ENCODE data around the gene CDK5RAP2. TPM values are rescaled to one million over a fixed set of nuclear protein-coding genes. Genes with fewer than 3 reads are reported as not detected.
A peak's percentile ranks its signal among the peaks of the same experiment; 100 is the strongest.
"Not testable (repeated sequence)": the region's sequence is repeated elsewhere in the genome, so short reads cannot be mapped to it uniquely, and the experiment has no call there.

The CDK5RAP2 gene
- 100 to 1,000 TPM; 107 to 124 TPM for total RNA-seq

GRCh38 chr9:120580051-120580896 lies at the start of gene CDK5RAP2:
CDK5RAP2 (minus strand) TSS chr9:120580167; CDS start chr9:120579978, 189 bp downstream.
- DNase-seq (peak; percentile 96), ATAC-seq (peak; percentile 97)
- H3K36me3 Mint-ChIP-seq (ENCODE audit: low read depth), result peaks cover 26% of the 10 kb centered on the region
- H3K4me1 Mint-ChIP-seq (ENCODE audit: low read depth), result peaks cover 60% of the 10 kb centered on the region
- POLR2A ChIA-PET, result interaction anchor here (0.7 to 1.7 kb wide), 2 partner anchors 9 to 133 kb away, joined by 3 to 4 read pairs; no protein-coding TSS in a partner anchor
- peak within 1 kb of the TSS; percentile 96 for H3K27ac Mint-ChIP-seq
- H3K27me3 Mint-ChIP-seq (ENCODE audit: low read depth), result peaks cover 2% of the 10 kb centered on the region
- H3K9me3 Mint-ChIP-seq (ENCODE audit: insufficient read depth), result peaks cover 5% of the 10 kb centered on the region
- H3K4me3 Mint-ChIP-seq, result peak within 1 kb of the TSS; percentile 98
- CTCF ChIA-PET, result no interaction called here

GRCh38 chr9:120628925-120629497 lies 49.0 kb upstream of the CDK5RAP2 start:
- CTCF ChIA-PET, result interaction anchor here (0.9 to 1.0 kb wide), 2 partner anchors 9 to 18 kb away, joined by 3 to 4 read pairs; no protein-coding TSS in a partner anchor
- H3K27me3 Mint-ChIP-seq (ENCODE audit: low read depth); DNase-seq; H3K4me3 Mint-ChIP-seq; ATAC-seq; POLR2A ChIA-PET; H3K36me3 Mint-ChIP-seq (ENCODE audit: low read depth); H3K9me3 Mint-ChIP-seq (ENCODE audit: insufficient read depth); H3K4me1 Mint-ChIP-seq (ENCODE audit: low read depth); H3K27ac Mint-ChIP-seq: not testable (repeated sequence)

- ChIA-PET POLR2A (no interaction called here), CTCF (interaction anchor here (0.9 to 1.4 kb wide), 3 partner anchors 9 to 373 kb away, joined by 3 to 4 read pairs (median 4); no protein-coding TSS in a partner anchor)
- H3K4me1 Mint-ChIP-seq (ENCODE audit: low read depth), result peaks cover 3% of the 10 kb centered on the region
- no peak overlapping the region for H3K4me3 Mint-ChIP-seq
- no peaks in the 10 kb centered on the region for H3K36me3 Mint-ChIP-seq (ENCODE audit: low read depth)
- DNase-seq (no peak), ATAC-seq (no peak)
- H3K9me3 Mint-ChIP-seq (ENCODE audit: insufficient read depth), result no peaks in the 10 kb centered on the region
- H3K27me3 Mint-ChIP-seq (ENCODE audit: low read depth), result peaks cover 4% of the 10 kb centered on the region
- H3K27ac Mint-ChIP-seq, result no peak overlapping the region
Measured at GRCh38 chr9:120628207-120628924, 48.4 kb upstream of the CDK5RAP2 start.

- Mint-ChIP-seq H3K27ac (no peak overlapping the region), H3K9me3 (ENCODE audit: insufficient read depth) (no peaks in the 10 kb centered on the region), H3K4me3 (no peak overlapping the region), H3K27me3 (ENCODE audit: low read depth) (peaks cover 4% of the 10 kb centered on the region), H3K4me1 (ENCODE audit: low read depth) (peaks cover 3% of the 10 kb centered on the region), H3K36me3 (ENCODE audit: low read depth) (no peaks in the 10 kb centered on the region)
- POLR2A ChIA-PET, result no interaction called here
- CTCF ChIA-PET, result interaction anchor here (1.4 kb wide), 1 partner anchor 374 kb away, joined by 4 read pairs; no protein-coding TSS in a partner anchor
- ATAC-seq (no peak), DNase-seq (no peak)
Measured at GRCh38 chr9:120627073-120627472, 47.1 kb upstream of the CDK5RAP2 start.

GRCh38 chr9:120626512-120626911 lies 46.5 kb upstream of the CDK5RAP2 start:
- CTCF ChIA-PET, result interaction anchor here (0.9 kb wide), 1 partner anchor 129 kb away, joined by 3 read pairs; no protein-coding TSS in a partner anchor
- ATAC-seq (no peak), DNase-seq (no peak)
- Mint-ChIP-seq H3K27me3 (ENCODE audit: low read depth) (peaks cover 2% of the 10 kb centered on the region), H3K4me3 (no peak overlapping the region), H3K27ac (no peak overlapping the region), H3K9me3 (ENCODE audit: insufficient read depth) (no peaks in the 10 kb centered on the region), H3K36me3 (ENCODE audit: low read depth) (no peaks in the 10 kb centered on the region), H3K4me1 (ENCODE audit: low read depth) (peaks cover 3% of the 10 kb centered on the region)
- POLR2A ChIA-PET, result no interaction called here

- ChIA-PET CTCF (no interaction called here), POLR2A (no interaction called here)
- Mint-ChIP-seq H3K36me3 (ENCODE audit: low read depth) (no peaks in the 10 kb centered on the region), H3K9me3 (ENCODE audit: insufficient read depth) (no peaks in the 10 kb centered on the region), H3K27me3 (ENCODE audit: low read depth) (no peaks in the 10 kb centered on the region), H3K4me3 (no peak overlapping the region), H3K27ac (no peak overlapping the region), H3K4me1 (ENCODE audit: low read depth) (peaks cover 3% of the 10 kb centered on the region)
- ATAC-seq (no peak), DNase-seq (no peak)
Measured at GRCh38 chr9:120625222-120625621, 45.3 kb upstream of the CDK5RAP2 start.

- Mint-ChIP-seq H3K9me3 (ENCODE audit: insufficient read depth) (no peaks in the 10 kb centered on the region), H3K36me3 (ENCODE audit: low read depth) (no peaks in the 10 kb centered on the region), H3K4me1 (ENCODE audit: low read depth) (peaks cover 7% of the 10 kb centered on the region), H3K27ac (no peak overlapping the region), H3K27me3 (ENCODE audit: low read depth) (no peaks in the 10 kb centered on the region), H3K4me3 (no peak overlapping the region)
- ATAC-seq (no peak), DNase-seq (no peak)
- POLR2A ChIA-PET, result no interaction called here
- CTCF ChIA-PET, result interaction anchor here (0.7 to 1.7 kb wide), 4 partner anchors 11 to 244 kb away, joined by 3 to 4 read pairs (median 4); no protein-coding TSS in a partner anchor
Measured at GRCh38 chr9:120622790-120623189, 42.8 kb upstream of the CDK5RAP2 start.

- Mint-ChIP-seq H3K27ac (no peak overlapping the region), H3K36me3 (ENCODE audit: low read depth) (no peaks in the 10 kb centered on the region), H3K9me3 (ENCODE audit: insufficient read depth) (no peaks in the 10 kb centered on the region), H3K4me3 (no peak overlapping the region), H3K27me3 (ENCODE audit: low read depth) (no peaks in the 10 kb centered on the region), H3K4me1 (ENCODE audit: low read depth) (peaks cover 13% of the 10 kb centered on the region)
- no peak for ATAC-seq
- POLR2A ChIA-PET, result no interaction called here
- CTCF ChIA-PET, result interaction anchor here (1.0 to 1.7 kb wide), 2 partner anchors 10 to 12 kb away, joined by 3 to 4 read pairs; no protein-coding TSS in a partner anchor
- DNase-seq, result no peak
Measured at GRCh38 chr9:120621941-120622340, 42.0 kb upstream of the CDK5RAP2 start.

GRCh38 chr9:120619751-120620655 lies 40.0 kb upstream of the CDK5RAP2 start:
- no peak overlapping the region for H3K27ac Mint-ChIP-seq
- DNase-seq (peak; percentile 75), ATAC-seq (peak; percentile 88)
- H3K36me3 Mint-ChIP-seq (ENCODE audit: low read depth), result no peaks in the 10 kb centered on the region
- ChIA-PET POLR2A (no interaction called here), CTCF (interaction anchor here (0.6 to 1.3 kb wide), 24 partner anchors 9 to 578 kb away, joined by 3 to 10 read pairs (median 3); partner anchors contain the start of gene MEGF9)
- no peak overlapping the region for H3K4me3 Mint-ChIP-seq
- no peaks in the 10 kb centered on the region for H3K9me3 Mint-ChIP-seq (ENCODE audit: insufficient read depth)
- H3K27me3 Mint-ChIP-seq (ENCODE audit: low read depth), result no peaks in the 10 kb centered on the region
- peaks cover 10% of the 10 kb centered on the region for H3K4me1 Mint-ChIP-seq (ENCODE audit: low read depth)

- CTCF ChIA-PET, result interaction anchor here (1.0 to 1.4 kb wide), 3 partner anchors 9 to 228 kb away, joined by 3 read pairs; no protein-coding TSS in a partner anchor
- Mint-ChIP-seq H3K36me3 (ENCODE audit: low read depth) (no peaks in the 10 kb centered on the region), H3K9me3 (ENCODE audit: insufficient read depth) (no peaks in the 10 kb centered on the region), H3K4me1 (ENCODE audit: low read depth) (peaks cover 10% of the 10 kb centered on the region), H3K27ac (no peak overlapping the region), H3K4me3 (no peak overlapping the region), H3K27me3 (ENCODE audit: low read depth) (no peaks in the 10 kb centered on the region)
- ATAC-seq (no peak), DNase-seq (no peak)
- POLR2A ChIA-PET, result no interaction called here
Measured at GRCh38 chr9:120616966-120617935, 37.3 kb upstream of the CDK5RAP2 start.

All from activated CD8-positive, alpha-beta T cell treated with anti-CD3 and anti-CD28 coated beads, Interleukin-2, amount 10 ng/mL, durations not matched to agents 7 days and 5 days (primary cell).